C4-2B (cell line): ENCODE results near the gene IQCM.

Source experiments
- H3K27ac ChIP-seq: fragments of 450-650 bp; 2 replicates; pipeline ENCODE4 v1.5.1; 2017
- CTCF ChIP-seq: fragments of 450-650 bp; conservative IDR thresholded peaks from 2 replicates; pipeline ENCODE4 v1.5.1; 2017; ENCODE audit warnings: mild to moderate bottlenecking
- ZFX ChIP-seq: fragments of 450-650 bp; IDR thresholded peaks from 2 replicates; pipeline ENCODE4 v1.6.1; 2017

Gene IQCM

DNA sequence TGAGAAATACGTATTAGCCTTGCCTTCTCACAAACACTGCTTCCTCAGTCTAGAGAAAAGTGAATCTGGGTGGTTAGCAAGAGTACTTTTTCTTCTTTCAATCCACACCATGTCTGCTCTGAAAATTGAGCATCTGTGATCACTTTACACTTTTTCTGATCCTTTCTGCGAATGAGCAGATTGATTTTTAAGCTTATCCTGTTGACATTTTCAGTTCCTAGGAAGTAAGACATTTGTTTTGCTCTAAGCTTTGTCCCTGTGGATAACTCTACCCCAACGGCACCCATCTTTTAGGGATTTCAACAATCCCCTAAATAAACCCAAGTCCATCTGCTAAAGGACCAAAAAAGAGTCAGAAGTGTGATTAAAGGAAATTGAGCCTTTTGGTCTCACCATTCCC is 487.5 kb downstream of the IQCM start:
- H3K27ac ChIP-seq: no peak overlapping the region
- TF ChIP-seq ZFX (no peak), CTCF (no peak)

GRCh38 chr4:149322203-149322602 is 493.4 kb downstream of the IQCM start:
- no peak overlapping the region for H3K27ac ChIP-seq
- TF ChIP-seq CTCF: no peak
- no peak for TF ChIP-seq ZFX

DNA sequence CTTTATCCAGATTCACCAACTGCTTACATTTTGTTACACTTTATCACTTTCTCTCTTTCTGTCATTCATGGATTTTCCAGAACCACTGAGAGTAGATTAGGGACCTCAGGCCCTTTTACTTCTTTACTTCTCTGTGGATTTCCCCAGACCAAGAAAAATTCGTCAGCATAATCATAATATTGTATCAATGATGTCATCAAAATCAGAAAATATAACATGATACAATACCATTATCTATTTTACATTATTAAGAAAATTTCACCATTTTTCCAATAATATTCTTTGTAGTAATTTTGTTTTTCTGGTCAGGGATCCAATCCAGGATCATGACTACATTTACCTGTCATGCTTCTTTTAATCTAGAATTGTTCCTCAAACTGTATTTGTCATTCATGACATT is 494.2 kb downstream of the IQCM start:
- TF ChIP-seq CTCF: no peak
- TF ChIP-seq ZFX: no peak
- no peak overlapping the region for H3K27ac ChIP-seq

DNA sequence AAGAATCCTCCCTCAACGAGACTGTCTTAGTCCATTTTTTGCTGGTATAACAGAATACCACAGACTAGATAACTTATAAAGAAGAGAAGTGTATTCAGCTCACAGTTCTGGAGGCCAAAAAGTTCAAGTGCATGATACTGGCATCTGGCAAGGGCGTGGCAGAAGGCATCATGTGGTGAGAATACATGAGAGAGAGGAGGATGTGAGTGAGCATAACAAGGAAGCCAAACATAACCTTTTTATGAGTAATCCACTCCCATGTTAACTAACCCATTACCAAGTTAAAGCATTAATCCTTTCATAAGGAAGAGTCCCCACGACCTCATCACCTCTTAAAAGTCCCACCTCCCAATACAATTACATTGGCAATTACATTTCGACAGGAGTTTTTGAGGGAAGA is 504.6 kb downstream of the IQCM start:
- H3K27ac ChIP-seq: no peak overlapping the region

DNA sequence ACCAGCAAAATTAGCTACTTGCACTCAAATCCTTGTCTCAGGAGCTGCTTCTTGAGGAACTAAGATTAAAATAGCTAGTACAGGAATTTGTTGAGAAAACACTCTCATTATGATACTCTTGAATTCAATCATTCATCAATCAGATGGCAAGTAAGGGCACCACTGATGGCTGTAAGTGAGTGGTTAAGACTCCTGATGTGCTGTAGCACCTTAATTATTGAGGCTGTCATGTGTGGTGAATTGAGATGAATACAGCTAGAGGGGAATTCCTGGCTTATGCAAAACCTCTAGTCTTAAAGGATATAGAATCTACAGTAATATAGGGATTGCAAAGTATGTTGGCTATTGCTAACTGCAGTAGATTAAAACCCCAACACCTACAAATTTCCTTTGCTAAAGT is 509.1 kb downstream of the IQCM start:
- no peak for TF ChIP-seq ZFX
- TF ChIP-seq CTCF: no peak
- H3K27ac ChIP-seq: no peak overlapping the region

More for the DNA sequence above, 504.6 kb downstream of the IQCM start:
- TF ChIP-seq ZFX (no peak), CTCF (no peak)
